ENCODE results near the gene SERPINA10.

GRCh38 chr14:94292872-94293577, at the start of gene SERPINA10:
- TF ChIP-seq CTCF (IDR thresholded peaks at IDR 0.05) (no peak), POLR2AphosphoS5 (IDR thresholded peaks at IDR 0.05) (no peak), POLR2A (IDR thresholded peaks at IDR 0.05) (no peak)

All from gastroesophageal sphincter (tissue), 3 donors.